Hematopoietic multipotent progenitor cell treated with erythropoietin and hydrocortisone succinate and interleukin-3 and kit ligand, for 4 days (in vitro differentiated cells): ENCODE data around the gene CPEB3.
"Not testable (repeated sequence)": the region's sequence is repeated elsewhere in the genome, so short reads cannot be mapped to it uniquely, and the experiment has no call there.

Experiments
- DNase-seq: peaks from one replicate; pipeline ENCODE4 v3.0.0-alpha.2; 2015

CPEB3 gene

GRCh38 chr10:92134049-92134448 is 156.8 kb downstream of the CPEB3 start:
- not testable (repeated sequence) for DNase-seq

- DNase-seq: no peak
Measured at GRCh38 chr10:92131275-92131820, 159.5 kb downstream of the CPEB3 start.

- no peak for DNase-seq
Measured at GRCh38 chr10:92130622-92131274, 160.1 kb downstream of the CPEB3 start.

DNA sequence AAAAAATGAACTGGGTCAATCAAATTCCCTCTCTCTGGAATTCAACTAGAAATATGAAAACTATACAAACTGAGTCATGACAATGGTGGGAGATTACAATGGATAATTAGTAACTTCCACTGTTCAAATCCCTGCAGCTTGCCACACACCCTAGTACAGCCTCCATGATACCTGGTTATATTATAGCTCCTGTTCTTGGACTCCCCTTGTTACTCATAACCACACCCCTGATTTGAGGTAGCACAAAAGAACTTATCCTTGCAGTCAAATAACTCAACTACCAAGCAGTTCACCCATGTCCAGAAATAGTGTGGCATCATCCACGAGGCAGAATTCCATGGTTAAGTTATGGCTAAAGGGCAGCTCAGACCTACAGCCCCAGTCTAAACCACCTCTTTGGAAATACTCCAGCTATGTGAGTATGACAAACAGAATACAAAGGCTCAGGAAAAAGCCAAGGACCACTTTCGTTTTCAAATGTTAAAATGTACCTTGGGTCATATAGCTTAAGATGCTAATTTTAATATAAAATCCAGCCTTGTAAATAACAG is 164.7 kb downstream of the CPEB3 start:
- no peak for DNase-seq

- no peak for DNase-seq
Measured at GRCh38 chr10:92125144-92125543, 165.7 kb downstream of the CPEB3 start.

- DNase-seq: no peak
Measured at GRCh38 chr10:92124616-92125143, 166.2 kb downstream of the CPEB3 start.

DNA sequence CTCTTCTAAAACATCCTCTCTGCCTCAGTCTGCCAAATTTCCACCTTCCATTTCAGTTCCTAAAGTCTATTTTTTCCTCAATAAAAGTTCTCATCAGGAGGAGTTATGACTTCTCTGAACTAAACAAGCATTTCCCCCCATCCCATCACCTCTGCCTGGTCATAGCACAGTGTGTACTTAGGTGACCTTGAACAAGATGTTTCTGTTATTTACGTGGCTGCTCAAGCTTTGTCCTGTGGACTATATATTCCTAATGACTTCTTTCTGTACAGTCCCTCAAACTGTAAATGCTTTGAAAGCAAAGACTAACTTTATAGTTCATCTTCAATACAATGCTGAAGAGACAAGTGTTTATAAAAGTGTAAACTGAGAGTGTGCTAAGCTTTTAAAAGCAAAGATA is 166.9 kb downstream of the CPEB3 start:
- no peak for DNase-seq

- no peak for DNase-seq
Measured at GRCh38 chr10:92122941-92123450, 167.9 kb downstream of the CPEB3 start.

DNA sequence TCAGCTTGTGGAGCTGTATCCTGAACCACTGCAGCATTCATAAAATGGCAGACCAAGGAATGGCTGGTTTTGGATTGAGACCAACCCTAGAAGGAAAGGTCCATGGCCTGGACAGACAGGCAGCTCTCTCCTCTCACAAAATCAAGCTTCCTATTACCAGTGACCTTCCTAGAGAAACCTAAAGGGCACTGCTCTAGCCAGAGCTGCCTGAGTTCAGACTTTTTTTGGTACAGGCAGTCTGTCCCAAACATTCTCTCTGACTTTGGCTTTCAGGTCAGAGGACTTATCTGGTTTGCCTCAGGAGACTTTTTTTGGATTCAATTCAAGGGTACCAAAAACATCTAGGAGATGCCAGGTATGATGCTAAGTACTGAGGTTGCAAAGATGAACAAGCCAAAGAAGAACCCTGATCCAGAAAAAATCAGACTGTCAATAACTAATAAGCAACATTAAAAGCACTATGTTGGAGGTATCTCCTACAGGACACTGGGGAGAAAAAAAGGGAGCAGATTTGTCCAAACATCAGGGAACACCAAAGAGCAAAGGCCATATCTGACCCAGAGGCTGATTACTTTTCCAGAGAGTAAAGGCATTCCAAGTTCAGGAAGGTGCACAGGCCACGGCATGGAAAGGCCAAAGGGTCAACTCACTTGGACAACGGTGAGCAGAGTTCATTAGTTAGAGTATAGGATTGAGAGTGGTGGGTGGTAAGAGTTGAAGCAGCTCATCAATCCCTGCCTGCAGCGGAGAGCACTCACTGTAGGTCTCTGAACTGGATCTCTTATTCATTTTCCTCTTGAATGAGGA is 169.0 kb downstream of the CPEB3 start:
- no peak for DNase-seq

DNA sequence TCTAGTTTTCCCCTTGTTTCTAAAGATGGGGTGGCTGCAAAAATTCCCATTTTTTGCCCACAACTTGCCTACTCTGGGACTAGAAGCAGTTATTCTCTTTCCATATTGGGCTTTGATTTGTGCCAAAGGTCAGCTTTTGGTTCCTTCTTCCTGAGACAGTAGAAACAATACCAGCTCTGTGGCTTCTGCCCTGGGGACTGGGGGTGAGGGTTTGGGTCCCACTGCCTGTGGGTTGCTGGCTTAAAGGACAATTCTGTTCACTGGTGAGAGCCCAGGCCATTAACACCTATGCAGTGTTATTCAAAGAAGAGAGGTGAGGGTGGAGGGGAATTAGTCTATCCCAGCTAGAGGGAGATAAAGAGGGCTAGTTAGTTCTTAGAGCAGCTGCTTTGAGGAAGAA is 171.5 kb downstream of the CPEB3 start:
- no peak for DNase-seq

GRCh38 chr10:92114917-92115316 is 176.0 kb downstream of the CPEB3 start:
- DNase-seq: not testable (repeated sequence)

DNA sequence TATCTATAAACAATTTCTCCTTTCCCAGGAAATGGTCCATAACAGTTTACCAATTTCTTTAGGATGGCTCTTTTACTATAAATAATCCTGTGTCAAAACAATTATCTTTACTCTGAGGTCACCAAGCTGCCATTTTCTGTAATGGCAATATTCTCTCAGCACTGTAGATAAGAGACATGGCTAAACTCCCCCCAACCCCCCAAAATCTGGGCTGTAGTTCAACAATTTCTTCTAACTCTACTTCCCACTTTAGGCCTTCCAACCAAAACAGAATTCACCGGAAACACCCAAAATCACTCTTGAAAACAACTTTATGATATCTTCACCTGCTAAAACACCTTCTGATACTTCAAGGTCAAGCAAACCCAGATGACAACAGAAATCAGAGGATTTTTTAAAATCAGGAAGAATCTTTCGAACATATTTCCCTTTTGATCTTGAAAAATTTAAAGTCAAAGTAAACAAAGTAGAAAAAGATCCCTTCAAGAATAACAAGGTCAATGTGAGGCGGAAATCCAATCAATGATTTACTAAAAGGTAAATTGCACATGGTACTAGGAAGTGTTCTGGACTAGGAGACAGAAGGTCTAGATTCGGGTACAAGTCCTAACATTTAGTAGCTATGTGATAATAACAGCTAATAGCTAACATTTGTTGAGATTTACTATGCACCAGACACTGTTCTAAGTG is 176.8 kb downstream of the CPEB3 start:
- no peak for DNase-seq

- DNase-seq: no peak
Measured at GRCh38 chr10:92112462-92112861, 178.4 kb downstream of the CPEB3 start.

DNA sequence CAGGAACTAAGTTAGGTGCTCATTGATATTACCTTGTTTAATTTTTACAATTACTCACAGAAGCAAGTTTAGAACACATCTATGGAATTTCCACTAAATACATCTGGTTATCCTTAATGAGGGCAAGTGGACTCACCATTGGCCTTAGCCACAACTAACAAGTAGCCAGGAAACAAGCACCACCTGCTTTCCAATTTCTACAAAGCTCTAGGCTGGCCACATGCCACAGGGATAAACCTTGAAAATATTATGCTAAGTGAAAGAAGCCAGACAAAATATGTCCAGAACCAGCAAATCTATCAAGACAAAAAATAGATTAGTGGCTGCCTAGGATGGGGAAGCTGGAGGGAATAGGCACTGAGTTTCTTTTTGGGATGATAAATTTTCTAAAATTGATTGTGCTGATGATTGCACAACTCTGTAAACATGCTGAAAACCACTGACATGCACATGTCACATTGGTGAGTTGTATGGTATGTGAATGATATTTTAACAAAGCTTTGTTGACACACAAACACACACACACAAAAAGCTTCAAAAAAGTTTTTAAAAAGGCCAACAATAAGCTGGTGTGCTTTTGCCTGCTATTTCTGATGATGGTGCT is 179.4 kb downstream of the CPEB3 start:
- no peak for DNase-seq

GRCh38 chr10:92110039-92110794 is 180.7 kb downstream of the CPEB3 start:
- DNase-seq: peak; percentile 78

GRCh38 chr10:92108747-92109146 is 182.1 kb downstream of the CPEB3 start:
- no peak for DNase-seq

DNA sequence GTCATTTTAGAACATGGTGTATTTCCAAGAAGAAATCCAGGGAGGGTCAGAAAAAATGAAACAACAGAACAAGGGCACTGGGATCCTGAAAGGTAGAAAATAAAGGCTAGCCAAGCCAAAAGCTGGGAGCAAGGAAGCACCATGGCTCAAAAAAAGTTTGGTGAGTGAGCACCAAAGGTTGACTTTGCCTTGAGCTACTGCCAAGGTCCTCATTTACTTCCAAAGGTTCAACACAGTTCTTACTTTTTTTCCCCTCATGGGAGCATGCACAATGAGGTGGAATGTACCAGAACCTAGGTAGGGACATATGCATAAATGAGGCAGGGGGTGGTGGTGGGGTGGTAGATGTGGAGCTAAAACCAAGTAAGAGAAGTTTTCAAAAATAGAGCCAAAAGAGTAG is 182.8 kb downstream of the CPEB3 start:
- DNase-seq: no peak

- DNase-seq: no peak
Measured at GRCh38 chr10:92103376-92104090, 187.3 kb downstream of the CPEB3 start.

GRCh38 chr10:92102601-92103213 is 188.2 kb downstream of the CPEB3 start:
- DNase-seq: no peak

DNA sequence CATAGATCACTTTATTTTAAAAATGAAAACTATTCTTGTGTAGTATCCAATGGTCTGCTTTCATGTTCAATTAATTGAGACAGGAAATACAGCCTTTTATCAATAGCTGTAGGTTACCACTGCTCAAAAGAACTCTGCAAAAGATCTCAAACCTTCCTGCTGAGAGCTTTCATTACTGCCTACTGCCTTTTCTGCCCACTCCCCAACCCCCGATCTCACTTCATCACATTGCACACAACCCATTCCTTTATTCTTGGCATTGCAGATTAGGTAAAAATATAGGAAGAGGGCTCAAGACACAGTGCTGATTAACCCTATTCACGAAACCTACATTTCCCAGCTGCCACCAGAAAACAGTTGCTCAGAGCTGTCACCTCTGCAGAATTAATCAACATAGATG is 195.9 kb downstream of the CPEB3 start:
- no peak for DNase-seq
